Breast epithelium (tissue), 3 donors: Measurements from ENCODE around the gene HUS1B.

Experiments
- CTCF ChIP-seq, 3 donors: fragments of 450-650 bp; IDR thresholded peaks; one replicate each; pipeline ENCODE4 v1.5.1; 2016 to 2017; ENCODE audit warnings: antibody characterized with exemption in 3 of 3, mild to moderate bottlenecking in 3 of 3, moderate library complexity in 3 of 3
- POLR2AphosphoS5 ChIP-seq, 3 donors: sonication (generic); formaldehyde crosslinking; IDR thresholded peaks; one replicate each; pipeline ENCODE4 v1.6.1; 2017; ENCODE audit warnings: antibody characterized with exemption in 3 of 3

- no peak for TF ChIP-seq CTCF (IDR thresholded peaks at IDR 0.05)
- no peak for TF ChIP-seq POLR2AphosphoS5 (IDR thresholded peaks at IDR 0.05)
Measured at GRCh38 chr6:626236-626635, 30.7 kb downstream of the HUS1B start.
